Type B pancreatic cell (in vitro differentiated cells): ENCODE data around the gene DMD. TPM values are rescaled to one million over a fixed set of nuclear protein-coding genes. Genes with fewer than 3 reads are reported as not detected.

Source experiments
- DNase-seq: peaks from one replicate; pipeline ENCODE4 v3.0.0; 2021; ENCODE audit warnings: mixed read lengths; ENCODE audit not compliant: unreplicated experiment; ENCODE audit errors: extremely low spot score
- H3K27ac Mint-ChIP-seq: 2 replicates; pipeline ENCODE4 v1.8.0; 2021; ENCODE audit warnings: mild to moderate bottlenecking, mixed read lengths
- H3K27me3 Mint-ChIP-seq: 2 replicates; pipeline ENCODE4 v1.8.0; 2021; ENCODE audit warnings: mixed read lengths
- H3K36me3 Mint-ChIP-seq: 2 replicates; pipeline ENCODE4 v1.8.0; 2021; ENCODE audit warnings: mixed read lengths
- H3K4me1 Mint-ChIP-seq: one replicate; pipeline ENCODE4 v1.8.0; 2021; ENCODE audit warnings: mixed read lengths; ENCODE audit not compliant: unreplicated experiment
- H3K4me3 Mint-ChIP-seq: 2 replicates; pipeline ENCODE4 v1.8.0; 2021; ENCODE audit warnings: mild to moderate bottlenecking, mixed read lengths
- H3K9me3 Mint-ChIP-seq: 2 replicates; pipeline ENCODE4 v1.8.0; 2021; ENCODE audit warnings: mixed read lengths
- CTCF ChIP-seq: fragments of 200-600 bp; sonication (generic); conservative IDR thresholded peaks from 2 replicates; pipeline ENCODE4 v1.5.0; 2021; ENCODE audit warnings: antibody characterized with exemption, mild to moderate bottlenecking
- total RNA-seq: library from RNA; stranded (reverse); gene quantifications from 2 replicates; pipeline ENCODE4 v1.2.1, GENCODE V29; 2021; ENCODE audit warnings: low replicate concordance

Gene DMD
- total RNA-seq, 1 donor from 2014 or later, result 57.1 TPM

GRCh38 chrX:32867781-32868523, 343.4 kb downstream of the DMD start:
- peaks cover 6% of the 10 kb centered on the region for H3K27me3 Mint-ChIP-seq
- no peaks in the 10 kb centered on the region for H3K9me3 Mint-ChIP-seq
- no peak overlapping the region for H3K27ac Mint-ChIP-seq
- no peak for DNase-seq
- no peak overlapping the region for H3K4me3 Mint-ChIP-seq
- no peaks in the 10 kb centered on the region for H3K4me1 Mint-ChIP-seq
- no peak for TF ChIP-seq CTCF
- no peaks in the 10 kb centered on the region for H3K36me3 Mint-ChIP-seq

DNA sequence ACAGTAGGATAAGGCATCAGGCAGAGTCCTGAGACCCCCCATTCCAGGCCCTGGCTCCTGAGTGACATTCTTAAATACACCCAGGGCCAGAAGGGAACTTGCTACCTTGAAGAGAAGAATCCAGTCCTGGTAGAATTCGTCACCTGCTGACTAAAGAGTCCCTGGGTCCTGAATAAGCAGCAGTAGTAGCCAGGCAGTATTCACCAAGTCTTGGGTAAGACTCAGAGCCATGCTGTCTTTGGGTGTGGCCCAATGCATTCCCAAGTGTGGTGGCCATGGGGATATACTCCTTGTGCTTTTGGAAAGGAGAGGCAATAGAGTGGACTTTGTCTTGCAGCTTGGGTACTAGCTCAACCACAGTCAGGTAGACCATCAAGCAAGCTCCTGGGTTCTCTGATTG, 359.1 kb downstream of the DMD start:
- Mint-ChIP-seq H3K4me3 (no peak overlapping the region), H3K36me3 (no peaks in the 10 kb centered on the region), H3K9me3 (peaks cover 5% of the 10 kb centered on the region), H3K27me3 (no peaks in the 10 kb centered on the region), H3K4me1 (no peaks in the 10 kb centered on the region), H3K27ac (no peak overlapping the region)
- no peak for DNase-seq
- TF ChIP-seq CTCF, result no peak

GRCh38 chrX:32851556-32851955, 359.8 kb downstream of the DMD start:
- no peaks in the 10 kb centered on the region for H3K4me1 Mint-ChIP-seq
- no peak for TF ChIP-seq CTCF
- H3K27me3 Mint-ChIP-seq, result no peaks in the 10 kb centered on the region
- DNase-seq, result no peak
- no peaks in the 10 kb centered on the region for H3K36me3 Mint-ChIP-seq
- H3K9me3 Mint-ChIP-seq, result peaks cover 5% of the 10 kb centered on the region
- H3K4me3 Mint-ChIP-seq, result no peak overlapping the region
- H3K27ac Mint-ChIP-seq, result no peak overlapping the region

DNA sequence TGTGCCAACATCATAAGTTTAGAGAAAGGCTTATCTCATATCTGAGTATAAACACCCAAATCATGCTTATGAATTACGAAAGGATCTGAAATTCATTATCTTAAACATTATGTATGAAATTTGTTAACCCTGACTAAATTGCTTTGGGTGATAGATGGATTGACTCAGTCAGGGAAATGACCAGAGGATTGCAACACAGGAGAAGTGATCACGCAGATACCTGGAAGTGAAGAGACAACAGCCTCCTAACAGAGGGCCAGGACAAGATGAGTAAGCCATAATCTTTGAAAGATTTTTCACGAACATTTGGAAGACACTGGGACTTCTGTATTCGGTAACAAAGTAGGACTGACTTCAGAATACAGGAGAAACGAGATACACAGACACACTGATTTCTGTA, 363.4 kb downstream of the DMD start:
- Mint-ChIP-seq H3K36me3 (no peaks in the 10 kb centered on the region), H3K27ac (no peak overlapping the region), H3K27me3 (no peaks in the 10 kb centered on the region), H3K4me1 (no peaks in the 10 kb centered on the region), H3K4me3 (no peak overlapping the region), H3K9me3 (no peaks in the 10 kb centered on the region)
- TF ChIP-seq CTCF, result no peak
- DNase-seq, result no peak

DNA sequence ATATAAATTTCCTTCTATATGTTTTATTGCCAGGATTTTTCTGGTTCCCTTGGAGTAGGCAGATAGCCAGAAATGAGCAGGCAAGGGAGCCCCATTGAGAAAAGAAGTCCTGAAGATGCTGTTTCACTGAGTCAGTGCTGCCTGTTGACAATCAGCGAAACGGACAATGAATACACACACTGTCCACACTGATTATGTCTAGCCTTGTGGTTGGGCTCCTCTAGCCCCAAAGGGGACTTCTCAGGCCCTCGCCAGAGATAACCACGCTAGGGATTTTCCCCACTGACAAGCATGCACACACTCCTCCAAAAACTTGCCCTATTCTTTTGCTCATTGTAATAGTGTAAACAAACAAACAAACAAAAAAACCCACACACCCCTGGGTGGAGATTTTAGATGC, 369.3 kb downstream of the DMD start:
- H3K4me1 Mint-ChIP-seq, result no peaks in the 10 kb centered on the region
- no peak for DNase-seq
- no peak overlapping the region for H3K4me3 Mint-ChIP-seq
- peaks cover 5% of the 10 kb centered on the region for H3K9me3 Mint-ChIP-seq
- TF ChIP-seq CTCF, result no peak
- no peaks in the 10 kb centered on the region for H3K27me3 Mint-ChIP-seq
- H3K27ac Mint-ChIP-seq, result no peak overlapping the region
- H3K36me3 Mint-ChIP-seq, result no peaks in the 10 kb centered on the region
